ENCODE results near the gene PEAK3.

PEAK3 gene

DNA sequence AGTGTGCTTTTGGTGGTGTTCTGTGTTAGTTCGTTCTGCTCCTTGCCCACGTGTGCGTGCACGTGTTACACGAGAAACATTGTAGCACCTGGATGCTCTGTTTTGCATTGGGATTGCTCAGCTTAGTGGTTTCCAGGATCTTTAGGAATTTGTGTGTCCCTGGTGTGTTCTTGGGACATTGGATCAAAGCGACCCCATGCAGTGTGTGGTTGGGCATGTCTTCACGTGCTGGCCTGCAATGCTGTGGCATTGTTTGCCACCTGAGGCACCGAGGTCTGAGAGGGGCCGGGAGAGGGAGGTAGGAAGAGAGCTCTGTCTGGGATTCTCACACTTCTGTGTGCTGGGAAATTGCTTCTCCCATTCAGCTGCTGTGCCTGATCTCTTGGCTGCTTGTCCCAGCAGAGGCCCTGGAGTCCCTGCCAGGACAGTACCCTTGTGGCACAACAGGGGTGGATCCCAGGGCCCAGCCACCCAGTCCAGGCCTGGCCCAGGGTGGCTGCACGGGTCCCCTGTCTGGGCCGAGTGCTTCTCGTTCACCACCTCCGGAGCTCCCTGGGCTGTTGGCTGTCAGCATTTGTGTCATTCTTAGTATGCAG is 57.1 kb downstream of the PEAK3 start:
- no peak overlapping the region for H2BK15ac ChIP-seq (replicated peaks; ENCODE audit: low read depth)
- no peak overlapping the region for H2BK120ac ChIP-seq (ENCODE audit: low read depth, low read length)
- no peak overlapping the region for H4K8ac ChIP-seq (ENCODE audit: low read depth, low read length)
- no peak overlapping the region for H4K5ac ChIP-seq (ENCODE audit: low read length)
- no peak overlapping the region for H3K4ac ChIP-seq (ENCODE audit: low read depth, low read length)
- no peak overlapping the region for H3K4me3 ChIP-seq (ENCODE audit: low read length)
- H3K23ac ChIP-seq (ENCODE audit: low read length), result no peak overlapping the region
- no peak overlapping the region for H3K56ac ChIP-seq (ENCODE audit: low read length)
- peaks cover 3% of the 10 kb centered on the region for H3K36me3 ChIP-seq (ENCODE audit: control insufficient read depth, insufficient read depth, low read length)
- H3K27ac ChIP-seq (ENCODE audit: low read depth, low read length), result no peak overlapping the region
- no peaks in the 10 kb centered on the region for H3K79me1 ChIP-seq (ENCODE audit: low read length)
- no peak overlapping the region for H3K4me2 ChIP-seq (ENCODE audit: low read length)
- no peak overlapping the region for H2BK5ac ChIP-seq (ENCODE audit: low read length)
- H3K9ac ChIP-seq (ENCODE audit: low read length), result no peak overlapping the region
- no peak for DNase-seq
- no peak overlapping the region for H3K18ac ChIP-seq (ENCODE audit: low read length)
- no CpG with 5 or more reads among the region's 13 CpGs for WGBS (ENCODE audit: extremely low coverage, insufficient coverage, low lambda C conversion rate)
- H3K4me1 ChIP-seq (ENCODE audit: control insufficient read depth, low read depth, low read length), result no peaks in the 10 kb centered on the region
- no peaks in the 10 kb centered on the region for H3K79me2 ChIP-seq (ENCODE audit: control insufficient read depth, insufficient read depth, low read length)
- no peak overlapping the region for H2AK5ac ChIP-seq (ENCODE audit: low read length)
- no peaks in the 10 kb centered on the region for H3K27me3 ChIP-seq (ENCODE audit: insufficient read depth, low read length, poor library complexity)

Small RNAs within 50 kb of the gene (small RNA-seq; reads per million reads assigned to genes)
- 0.90 reads per million for gene MIR1227 (ENCODE audit: insufficient read depth)

Data from mesendoderm (in vitro differentiated cells).